Occipital lobe (tissue), 2 donors: Measurements from ENCODE around the gene NFIB. TPM values are rescaled to one million over a fixed set of nuclear protein-coding genes. Genes with fewer than 3 reads are reported as not detected.

Experiments
- DNase-seq: peaks from one replicate; lab custom pipeline; 2025; lab: John Stamatoyannopoulos, UW
- total RNA-seq: library from RNA; depleted of rRNA; stranded (reverse); fragments of >200 nt; gene quantifications from one replicate; pipeline ENCODE4 v1.2.3, GENCODE V29; 2014

NFIB gene
- total RNA-seq, 1 donor from 2014 or later: 159 TPM

- no peak for DNase-seq
Observed at GRCh38 chr9:14119694-14120514, 194.0 kb downstream of the NFIB start.

DNA sequence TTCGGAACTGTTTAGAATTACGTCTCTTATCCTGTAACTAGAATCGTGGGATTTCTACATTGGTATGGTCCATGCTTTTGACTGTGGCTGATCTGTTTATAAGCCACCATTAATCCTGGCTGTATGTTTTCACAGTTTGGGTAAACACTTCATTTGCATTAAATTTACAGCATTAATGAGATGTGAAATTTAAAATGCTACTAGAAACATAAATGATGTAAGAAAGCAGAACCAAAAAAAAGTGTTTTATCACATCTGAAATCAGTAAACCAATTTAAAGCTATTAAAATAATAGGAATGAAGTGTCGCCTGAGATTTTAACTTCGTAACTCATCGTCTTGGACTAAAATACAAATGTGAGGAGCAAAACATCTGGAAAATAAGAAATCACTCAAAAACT is 201.7 kb downstream of the NFIB start:
- DNase-seq: no peak

DNA sequence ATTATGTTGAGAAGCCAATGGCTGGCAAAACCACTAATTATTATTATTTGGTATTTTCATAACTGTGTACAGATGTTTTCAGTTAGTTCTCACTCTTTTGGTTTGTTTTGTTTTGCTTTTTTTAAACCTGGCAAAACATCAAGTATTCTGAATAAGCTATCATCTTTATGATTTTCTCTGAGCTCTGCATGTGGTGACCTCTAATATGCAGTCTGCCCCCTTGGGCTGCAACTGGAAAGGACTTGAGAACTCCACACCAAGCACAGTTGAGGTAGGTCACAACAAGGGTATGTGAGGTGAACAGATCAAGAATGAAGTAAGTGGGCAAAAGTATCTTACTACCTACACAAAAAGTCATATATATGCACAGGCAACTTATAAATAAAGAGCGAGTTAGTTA is 202.2 kb downstream of the NFIB start:
- no peak for DNase-seq

- DNase-seq: no peak
Observed at GRCh38 chr9:14107977-14108376, 206.0 kb downstream of the NFIB start.

DNA sequence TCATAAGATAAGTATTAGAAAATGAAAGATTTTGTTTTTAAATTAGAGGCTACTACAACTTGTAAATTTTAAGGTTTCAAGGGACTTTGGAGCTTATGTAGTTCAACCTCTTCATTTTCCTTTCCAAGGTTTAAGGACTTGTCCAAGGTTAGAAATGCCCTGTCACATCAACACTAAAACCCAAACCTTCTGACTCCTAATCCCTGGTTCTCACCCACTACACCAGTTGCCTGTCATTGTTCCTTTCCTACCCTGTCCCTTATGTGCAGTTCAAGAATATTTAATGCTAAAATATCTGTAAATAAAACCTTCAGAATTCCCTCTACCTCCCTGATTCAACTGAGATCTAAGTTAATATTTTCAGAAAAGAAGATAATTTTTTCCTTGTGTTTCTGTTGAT is 206.4 kb downstream of the NFIB start:
- DNase-seq: no peak

DNA sequence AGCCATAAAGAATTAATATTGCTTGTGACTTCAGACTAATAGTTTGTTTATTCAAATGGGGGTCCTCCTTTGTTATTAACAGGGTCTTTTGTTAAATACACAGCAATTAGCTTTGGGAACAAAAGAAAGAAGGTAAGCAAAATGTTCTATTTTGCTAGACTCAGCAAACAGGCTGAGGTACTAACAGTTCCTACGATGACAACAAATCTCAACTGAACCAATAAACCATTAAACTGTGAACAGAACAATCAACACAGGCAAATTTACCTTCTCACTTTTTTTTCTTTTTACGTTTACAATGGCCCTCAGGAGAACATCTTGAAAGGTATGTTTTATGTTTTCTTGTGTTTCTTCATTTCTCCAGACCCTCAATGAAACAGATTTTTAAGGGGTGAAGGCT is 207.2 kb downstream of the NFIB start:
- DNase-seq: no peak

- no peak for DNase-seq
Observed at GRCh38 chr9:14104496-14104895, 209.4 kb downstream of the NFIB start.

- no peak for DNase-seq
Observed at GRCh38 chr9:14103115-14103514, 210.8 kb downstream of the NFIB start.

GRCh38 chr9:14099737-14100136 is 214.2 kb downstream of the NFIB start:
- no peak for DNase-seq

DNA sequence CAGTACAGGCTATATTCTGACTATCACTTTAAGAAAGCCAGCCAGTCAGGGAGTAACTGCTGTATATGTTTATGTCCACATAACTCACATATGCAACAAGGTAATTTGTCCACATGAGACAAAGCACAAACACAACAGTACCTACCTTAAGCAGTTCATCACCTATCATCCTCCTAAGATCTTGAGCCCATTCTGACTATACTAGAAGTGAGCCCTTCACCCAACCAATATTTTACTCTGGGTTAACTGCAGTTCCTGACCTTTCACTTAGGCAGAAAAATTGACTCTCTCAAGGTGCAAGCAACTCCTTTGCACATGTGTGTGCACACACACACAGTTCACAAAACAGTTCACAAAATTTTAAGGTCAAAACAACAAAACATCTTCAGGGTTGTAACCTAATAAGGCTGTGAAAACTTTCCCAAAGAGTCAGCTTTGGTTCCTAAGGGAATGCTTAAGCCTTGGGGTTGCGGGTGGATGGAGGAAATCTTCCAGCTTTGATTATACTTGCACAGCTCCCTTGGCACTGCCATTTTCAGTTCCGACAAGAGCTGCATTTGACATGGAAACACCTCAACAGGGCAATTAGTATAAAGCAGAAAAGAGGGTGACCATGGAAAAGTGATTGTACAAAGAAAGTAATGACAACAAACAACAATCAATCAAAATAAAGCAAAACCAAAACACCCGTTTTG is 215.3 kb downstream of the NFIB start:
- DNase-seq: no peak

DNA sequence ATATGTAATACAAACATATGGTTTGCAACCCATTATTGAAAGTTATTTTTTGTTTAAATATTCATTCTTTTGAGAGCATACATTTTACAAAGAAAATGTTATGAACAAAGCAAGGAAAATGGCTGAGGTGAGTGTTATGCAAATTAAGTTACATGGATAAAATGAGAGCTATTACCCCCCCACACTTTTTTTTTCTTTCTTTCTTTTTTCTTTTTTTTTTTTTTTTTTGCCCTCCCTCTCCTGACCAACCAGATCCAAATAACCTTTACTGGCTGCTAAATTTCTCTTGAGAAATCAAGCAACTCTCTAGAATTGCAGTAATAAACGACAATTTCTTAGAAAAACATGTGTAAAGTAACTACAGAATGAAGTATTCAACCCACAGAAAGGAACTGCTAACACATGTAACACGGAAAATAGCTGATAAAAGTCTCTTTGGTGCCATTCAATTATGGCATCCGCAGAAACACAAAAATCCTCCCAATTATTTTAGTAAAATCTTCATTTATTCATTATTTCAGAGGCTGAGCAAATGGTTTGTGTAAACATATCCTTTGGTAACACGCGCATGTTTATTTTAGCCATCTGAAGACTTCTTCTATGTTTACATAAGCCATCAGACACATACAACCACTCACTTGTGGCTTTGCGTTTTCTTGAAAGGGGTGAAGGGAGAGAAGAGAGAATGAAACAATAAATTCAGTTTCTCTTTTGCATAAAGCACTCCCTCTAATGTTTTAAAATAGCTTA is 216.1 kb downstream of the NFIB start:
- no peak for DNase-seq

GRCh38 chr9:14097215-14097614 is 216.7 kb downstream of the NFIB start:
- no peak for DNase-seq

DNA sequence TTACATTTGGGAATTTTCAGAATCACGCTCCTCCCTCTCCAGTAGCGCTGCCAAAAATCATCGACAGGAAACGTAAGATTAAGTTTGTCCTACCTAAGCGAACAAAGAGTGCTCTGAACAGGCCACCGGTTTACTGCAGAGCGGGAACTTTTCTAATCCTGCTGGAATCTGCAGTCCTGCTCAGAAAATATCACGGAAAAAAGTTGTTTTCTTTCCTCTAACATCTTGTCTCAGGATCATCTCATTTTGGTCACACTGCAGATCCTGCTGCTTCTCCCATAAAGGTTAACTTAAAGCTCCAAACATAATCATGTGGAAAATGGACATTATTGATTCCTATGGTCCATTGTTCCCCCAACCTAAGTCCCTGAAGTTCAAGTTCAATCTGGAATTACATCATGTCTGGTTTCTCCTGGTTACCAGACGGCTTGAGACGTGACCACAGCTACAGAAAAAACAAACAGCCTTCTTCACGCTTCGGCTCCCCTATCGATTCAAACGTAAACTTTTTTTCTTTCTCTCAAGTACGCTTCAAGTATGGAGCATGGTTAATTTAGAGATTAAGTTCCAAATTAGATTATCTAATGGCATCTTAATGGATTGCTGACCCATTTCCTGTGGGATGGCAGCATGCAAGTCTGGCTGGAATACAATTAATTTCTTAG is 217.6 kb downstream of the NFIB start:
- no peak for DNase-seq

GRCh38 chr9:14095277-14095676 is 218.7 kb downstream of the NFIB start:
- no peak for DNase-seq

- no peak for DNase-seq
Observed at GRCh38 chr9:14094491-14094890, 219.4 kb downstream of the NFIB start.

GRCh38 chr9:14092344-14092743 is 221.6 kb downstream of the NFIB start:
- no peak for DNase-seq

- no peak for DNase-seq
Observed at GRCh38 chr9:14089051-14089803, 224.7 kb downstream of the NFIB start.

GRCh38 chr9:14087576-14087975 is 226.4 kb downstream of the NFIB start:
- no peak for DNase-seq

DNA sequence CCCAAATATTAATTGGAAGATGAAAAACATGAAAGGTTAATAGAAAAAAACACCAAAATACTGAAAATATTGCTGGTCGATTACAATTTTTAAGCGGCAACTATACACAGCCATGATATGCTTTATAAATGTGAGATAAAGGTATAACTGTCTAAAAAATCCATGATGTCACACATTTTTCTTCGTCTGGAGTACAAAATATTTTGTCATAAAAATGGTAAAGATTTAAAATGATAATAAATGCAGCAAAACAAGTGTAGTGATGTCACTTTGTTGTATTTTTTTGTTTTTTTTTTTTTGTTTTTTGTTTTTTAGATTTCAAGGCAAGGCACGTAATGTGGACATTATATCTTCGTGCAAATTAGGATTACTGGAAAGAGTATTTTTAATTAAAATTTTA is 227.4 kb downstream of the NFIB start:
- no peak for DNase-seq

- DNase-seq: no peak
Observed at GRCh38 chr9:14085810-14086209, 228.1 kb downstream of the NFIB start.

DNA sequence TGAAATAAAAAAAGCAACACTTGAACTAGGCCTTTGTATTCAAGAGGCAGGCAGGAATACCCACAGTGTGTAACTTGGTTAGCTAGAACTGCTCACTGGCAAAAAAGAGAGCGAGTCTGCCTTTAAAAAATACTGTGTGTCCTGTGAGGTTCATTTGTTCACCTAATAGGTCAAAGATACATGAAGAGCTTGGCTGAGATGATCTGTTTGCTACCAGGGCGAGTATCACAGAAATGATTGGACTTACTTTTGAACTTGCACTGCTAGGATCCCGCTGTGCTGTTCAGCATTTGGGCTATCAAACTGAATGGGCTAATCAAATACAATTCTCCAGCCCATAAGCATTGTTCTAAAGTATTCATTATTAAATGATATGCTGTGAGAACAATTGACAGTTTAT is 229.1 kb downstream of the NFIB start:
- no peak for DNase-seq
